CD4-positive, alpha-beta memory T cell (primary cell): ENCODE results near the gene MGAM2. TPM values are rescaled to one million over a fixed set of nuclear protein-coding genes. Genes with fewer than 3 reads are reported as not detected.

ENCODE experiments used
- CTCF ChIA-PET: fragments of 350-600 bp; sonication (Branson Sonifier 250); formaldehyde crosslinking; loops from one replicate; lab custom pipeline; 2021; ENCODE audit warnings: inconsistent platforms; ENCODE audit not compliant: partially characterized antibody; lab: Charles Lee
- POLR2A ChIA-PET: fragments of 350-600 bp; sonication (Branson Sonifier 250); formaldehyde crosslinking; loops from one replicate; lab custom pipeline; 2021; ENCODE audit not compliant: partially characterized antibody; lab: Charles Lee
- DNase-seq, 5 donors: peaks; one replicate each; pipeline versions ENCODE4 v3.0.0 to v3.0.0-alpha.2; 2020 to 2022; ENCODE audit warnings: mixed read lengths in 1 of 5
- H3K27ac ChIP-seq: one replicate; pipeline ENCODE4 v1.7.0; 2013; ENCODE audit warnings: low read depth, low read length
- H3K27me3 ChIP-seq: 2 replicates; pipeline ENCODE4 v1.7.0; 2013; ENCODE audit warnings: mild to moderate bottlenecking, low read length, moderate library complexity; ENCODE audit not compliant: insufficient read depth
- H3K36me3 ChIP-seq: 2 replicates; pipeline ENCODE4 v1.7.0; 2013; ENCODE audit warnings: mild to moderate bottlenecking, low read length, moderate library complexity; ENCODE audit not compliant: insufficient read depth
- H3K4me1 ChIP-seq: 2 replicates; pipeline ENCODE4 v1.7.0; 2013; ENCODE audit warnings: mild to moderate bottlenecking, low read length, moderate library complexity; ENCODE audit not compliant: insufficient read depth
- H3K4me3 ChIP-seq, 2 donors: one replicate each; pipeline ENCODE4 v1.7.0; 2013; ENCODE audit warnings: low read length in 2 of 2, mild to moderate bottlenecking in 1 of 2
- H3K9me3 ChIP-seq, 2 donors: one replicate each; pipeline ENCODE4 v1.7.0; 2013; ENCODE audit warnings: low read length in 2 of 2, control low read depth in 1 of 2; ENCODE audit not compliant: control insufficient read depth in 1 of 2
- H3K27ac Mint-ChIP-seq, 7 donors: one replicate each; pipeline ENCODE4 v1.8.0; 2020 to 2021; ENCODE audit warnings: mixed read lengths in 7 of 7, mild to moderate bottlenecking in 6 of 7, inconsistent platforms in 3 of 7, moderate library complexity in 3 of 7
- H3K27me3 Mint-ChIP-seq, 2 donors: one replicate each; pipeline ENCODE4 v1.8.0; 2020 to 2021; ENCODE audit warnings: mixed read lengths in 2 of 2
- H3K36me3 Mint-ChIP-seq, 2 donors: one replicate each; pipeline ENCODE4 v1.8.0; 2020 to 2021; ENCODE audit warnings: mixed read lengths in 2 of 2, inconsistent platforms in 1 of 2, mild to moderate bottlenecking in 1 of 2
- H3K4me1 Mint-ChIP-seq, 4 donors: one replicate each; pipeline ENCODE4 v1.8.0; 2020 to 2021; ENCODE audit warnings: mixed read lengths in 4 of 4, mild to moderate bottlenecking in 1 of 4
- H3K4me3 Mint-ChIP-seq, 8 donors: one replicate each; pipeline ENCODE4 v1.8.0; 2020 to 2021; ENCODE audit warnings: mixed read lengths in 8 of 8, mild to moderate bottlenecking in 7 of 8, moderate library complexity in 6 of 8, inconsistent platforms in 3 of 8
- H3K9me3 Mint-ChIP-seq, 8 donors: one replicate each; pipeline ENCODE4 v1.8.0; 2020 to 2021; ENCODE audit warnings: mixed read lengths in 8 of 8, mild to moderate bottlenecking in 5 of 8, inconsistent platforms in 3 of 8, moderate library complexity in 1 of 8
- intact Hi-C: fragments of 100-400 bp; cut with micrococcal nuclease; formaldehyde crosslinking; loops from one replicate; pipeline ENCODE4 v1.15.1; 2023
- polyA plus RNA-seq, 2 donors: library from polyadenylated mRNA; unstranded; fragments of 300-500 nt; fragmentation: Illumina TruSeq; gene quantifications; one replicate each; pipeline ENCODE4 v1.2.3, GENCODE V29; 2021
- total RNA-seq, 2 experiments: library from RNA; stranded (reverse); gene quantifications; one replicate each; pipeline ENCODE4 v1.2.3, GENCODE V29; 2021

Gene MGAM2
- total and polyA plus RNA-seq, 4 experiments from 2014 or later = not detected

GRCh38 chr7:142176901-142177300 is 65.4 kb downstream of the MGAM2 start:
- no peak overlapping the region for H3K27ac ChIP-seq
- H3K4me3 Mint-ChIP-seq = no peak overlapping the region
- no peaks in the 10 kb centered on the region for H3K9me3 ChIP-seq
- H3K36me3 Mint-ChIP-seq = no peaks in the 10 kb centered on the region
- CTCF ChIA-PET = no interaction called here
- no peak overlapping the region for H3K27ac Mint-ChIP-seq
- H3K4me1 ChIP-seq = no peaks in the 10 kb centered on the region
- H3K9me3 Mint-ChIP-seq = peaks cover 0 to 4% (median 0%) of the 10 kb centered on the region in 8 donors
- no peaks in the 10 kb centered on the region for H3K36me3 ChIP-seq
- no peaks in the 10 kb centered on the region for H3K27me3 ChIP-seq
- H3K27me3 Mint-ChIP-seq = peaks cover 0 to 5% of the 10 kb centered on the region in 2 donors
- intact Hi-C loops = no loop called here
- POLR2A ChIA-PET = no interaction called here
- H3K4me3 ChIP-seq = no peak overlapping the region
- H3K4me1 Mint-ChIP-seq = no peaks in the 10 kb centered on the region
- no peak for DNase-seq

GRCh38 chr7:142177869-142178268 is 66.4 kb downstream of the MGAM2 start:
- intact Hi-C loops = no loop called here
- Histone ChIP-seq H3K27me3 (no peaks in the 10 kb centered on the region), H3K4me1 (no peaks in the 10 kb centered on the region), H3K27ac (no peak overlapping the region), H3K36me3 (no peaks in the 10 kb centered on the region), H3K4me3 (no peak overlapping the region), H3K9me3 (no peaks in the 10 kb centered on the region)
- Mint-ChIP-seq H3K4me1 (no peaks in the 10 kb centered on the region), H3K9me3 (peaks cover 0 to 4% (median 0%) of the 10 kb centered on the region in 8 donors), H3K27me3 (peaks cover 0 to 5% of the 10 kb centered on the region in 2 donors), H3K27ac (no peak overlapping the region), H3K36me3 (no peaks in the 10 kb centered on the region), H3K4me3 (no peak overlapping the region)
- CTCF ChIA-PET = no interaction called here
- POLR2A ChIA-PET = no interaction called here
- no peak for DNase-seq

- Histone ChIP-seq H3K9me3 (no peaks in the 10 kb centered on the region), H3K27ac (no peak overlapping the region), H3K4me1 (no peaks in the 10 kb centered on the region), H3K36me3 (no peaks in the 10 kb centered on the region), H3K4me3 (no peak overlapping the region), H3K27me3 (no peaks in the 10 kb centered on the region)
- H3K4me1 Mint-ChIP-seq = no peaks in the 10 kb centered on the region
- POLR2A ChIA-PET = no interaction called here
- no peaks in the 10 kb centered on the region for H3K9me3 Mint-ChIP-seq
- peaks cover 0 to 1% of the 10 kb centered on the region in 2 donors for H3K27me3 Mint-ChIP-seq
- intact Hi-C loops = no loop called here
- DNase-seq = no peak
- no peak overlapping the region for H3K4me3 Mint-ChIP-seq
- CTCF ChIA-PET = no interaction called here
- H3K36me3 Mint-ChIP-seq = no peaks in the 10 kb centered on the region
- no peak overlapping the region for H3K27ac Mint-ChIP-seq
These were observed 68.9 kb downstream of the MGAM2 start for GRCh38 chr7:142180426-142180825.

- Histone ChIP-seq H3K27ac (no peak overlapping the region), H3K4me1 (no peaks in the 10 kb centered on the region), H3K27me3 (no peaks in the 10 kb centered on the region), H3K9me3 (no peaks in the 10 kb centered on the region), H3K4me3 (no peak overlapping the region), H3K36me3 (no peaks in the 10 kb centered on the region)
- intact Hi-C loops = no loop called here
- DNase-seq = no peak
- Mint-ChIP-seq H3K9me3 (no peaks in the 10 kb centered on the region), H3K27me3 (peaks cover 0 to 1% of the 10 kb centered on the region in 2 donors), H3K4me3 (no peak overlapping the region), H3K4me1 (no peaks in the 10 kb centered on the region), H3K36me3 (no peaks in the 10 kb centered on the region), H3K27ac (no peak overlapping the region)
- ChIA-PET POLR2A (no interaction called here), CTCF (no interaction called here)
These were observed 69.7 kb downstream of the MGAM2 start for GRCh38 chr7:142181211-142181610.

GRCh38 chr7:142181966-142182365 is 70.4 kb downstream of the MGAM2 start:
- ChIA-PET CTCF (no interaction called here), POLR2A (no interaction called here)
- H3K4me1 ChIP-seq = no peaks in the 10 kb centered on the region
- Mint-ChIP-seq H3K27ac (no peak overlapping the region), H3K4me3 (no peak overlapping the region), H3K4me1 (no peaks in the 10 kb centered on the region), H3K27me3 (peaks cover 0 to 1% of the 10 kb centered on the region in 2 donors), H3K36me3 (no peaks in the 10 kb centered on the region), H3K9me3 (no peaks in the 10 kb centered on the region)
- no peaks in the 10 kb centered on the region for H3K27me3 ChIP-seq
- H3K4me3 ChIP-seq = no peak overlapping the region
- H3K27ac ChIP-seq = no peak overlapping the region
- no peaks in the 10 kb centered on the region for H3K9me3 ChIP-seq
- intact Hi-C loops = no loop called here
- no peaks in the 10 kb centered on the region for H3K36me3 ChIP-seq
- no peak for DNase-seq

GRCh38 chr7:142185069-142185468 is 73.6 kb downstream of the MGAM2 start:
- Mint-ChIP-seq H3K9me3 (no peaks in the 10 kb centered on the region), H3K27ac (no peak overlapping the region), H3K4me1 (no peaks in the 10 kb centered on the region), H3K27me3 (no peaks in the 10 kb centered on the region), H3K36me3 (no peaks in the 10 kb centered on the region), H3K4me3 (no peak overlapping the region)
- Histone ChIP-seq H3K36me3 (no peaks in the 10 kb centered on the region), H3K4me1 (no peaks in the 10 kb centered on the region), H3K27ac (no peak overlapping the region), H3K27me3 (no peaks in the 10 kb centered on the region), H3K4me3 (no peak overlapping the region), H3K9me3 (no peaks in the 10 kb centered on the region)
- intact Hi-C loops = loop anchor here (5.0 kb wide), 1 partner anchor 208 kb away; no protein-coding TSS in a partner anchor
- CTCF ChIA-PET = no interaction called here
- POLR2A ChIA-PET = no interaction called here
- no peak for DNase-seq

GRCh38 chr7:142185801-142186200 is 74.3 kb downstream of the MGAM2 start:
- no peak for DNase-seq
- no peak overlapping the region for H3K27ac Mint-ChIP-seq
- intact Hi-C loops = loop anchor here (5.0 kb wide), 1 partner anchor 208 kb away; no protein-coding TSS in a partner anchor
- H3K4me1 Mint-ChIP-seq = no peaks in the 10 kb centered on the region
- no peaks in the 10 kb centered on the region for H3K4me1 ChIP-seq
- H3K27me3 ChIP-seq = no peaks in the 10 kb centered on the region
- H3K27me3 Mint-ChIP-seq = no peaks in the 10 kb centered on the region
- no peak overlapping the region for H3K4me3 Mint-ChIP-seq
- H3K27ac ChIP-seq = no peak overlapping the region
- no peaks in the 10 kb centered on the region for H3K9me3 Mint-ChIP-seq
- no peak overlapping the region for H3K4me3 ChIP-seq
- POLR2A ChIA-PET = no interaction called here
- H3K36me3 ChIP-seq = no peaks in the 10 kb centered on the region
- H3K9me3 ChIP-seq = no peaks in the 10 kb centered on the region
- CTCF ChIA-PET = no interaction called here
- H3K36me3 Mint-ChIP-seq = no peaks in the 10 kb centered on the region

GRCh38 chr7:142188154-142188553 is 76.6 kb downstream of the MGAM2 start:
- intact Hi-C loops = loop anchor here (5.0 kb wide), 1 partner anchor 211 kb away; no protein-coding TSS in a partner anchor
- Mint-ChIP-seq H3K9me3 (no peaks in the 10 kb centered on the region), H3K36me3 (no peaks in the 10 kb centered on the region), H3K27me3 (peaks cover 0 to 3% of the 10 kb centered on the region in 2 donors), H3K4me3 (no peak overlapping the region), H3K27ac (no peak overlapping the region), H3K4me1 (no peaks in the 10 kb centered on the region)
- H3K4me3 ChIP-seq = no peak overlapping the region
- no peaks in the 10 kb centered on the region for H3K36me3 ChIP-seq
- no peak overlapping the region for H3K27ac ChIP-seq
- H3K4me1 ChIP-seq = no peaks in the 10 kb centered on the region
- ChIA-PET POLR2A (no interaction called here), CTCF (no interaction called here)
- H3K9me3 ChIP-seq = no peaks in the 10 kb centered on the region
- H3K27me3 ChIP-seq = no peaks in the 10 kb centered on the region
- DNase-seq = no peak
